OCI-LY3 (cell line): ENCODE results near the gene MORF4L1.

ENCODE experiments used
- CTCF ChIP-seq: fragments of 200-600, 300-600 bp; sonication (generic); IDR thresholded peaks from 2 replicates; pipeline ENCODE4 v1.5.1; 2014; ENCODE audit warnings: antibody characterized with exemption, low read length, low read depth
- EZH2phosphoT487 ChIP-seq: fragments of 200-600 bp; shearing (Covaris generic); IDR thresholded peaks from 2 replicates; pipeline ENCODE4 v1.6.1; 2018; ENCODE audit warnings: antibody characterized with exemption, mixed run types, low read depth

- no peak for TF ChIP-seq CTCF
- TF ChIP-seq EZH2phosphoT487, result no peak
Observed at GRCh38 chr15:78850941-78851755, 21.5 kb upstream of the MORF4L1 start.
